HL-60 (cell line): ENCODE measurements around the gene KANSL3.

Source experiments
- DNase-seq, 2 experiments: peaks; one replicate each; pipeline ENCODE4 v3.0.0-alpha.2; 2010 to 2020; ENCODE audit warnings: low read depth in 1 of 2, low spot score in 1 of 2
- H3K27ac ChIP-seq: fragments of 250-450 bp; sonication (Bioruptor Pico); replicated peaks from 2 replicates; pipeline ENCODE4 v1.5.1; 2020; ENCODE audit warnings: mild to moderate bottlenecking, moderate library complexity
- H3K27me3 ChIP-seq: fragments of 250-450 bp; sonication (Bioruptor Pico); 2 replicates; pipeline ENCODE4 v1.5.1; 2021; ENCODE audit warnings: mild to moderate bottlenecking, moderate library complexity; ENCODE audit not compliant: insufficient read depth, poor library complexity, severe bottlenecking
- H3K4me3 ChIP-seq: replicated peaks from 2 replicates; pipeline ENCODE4 v1.5.1; 2011; ENCODE audit warnings: mild to moderate bottlenecking, control low read depth, low read length; ENCODE audit not compliant: insufficient read depth
- GABPA ChIP-seq: IDR thresholded peaks from 2 replicates; pipeline ENCODE4 v1.6.1; 2012; ENCODE audit warnings: low read depth
- POLR2AphosphoS5 ChIP-seq: IDR thresholded peaks from 2 replicates; pipeline ENCODE4 v1.6.1; 2012; ENCODE audit warnings: low read depth
- REST ChIP-seq: IDR thresholded peaks from 2 replicates; pipeline ENCODE4 v1.6.1; 2012; ENCODE audit warnings: low read depth; ENCODE audit not compliant: insufficient replicate concordance
- SPI1 ChIP-seq: IDR thresholded peaks from 2 replicates; pipeline ENCODE4 v1.6.1; 2012; ENCODE audit warnings: low read depth, mild to moderate bottlenecking, borderline replicate concordance
- TF ChIP-seq, protein P1 (sequence below): IDR thresholded peaks from one replicate; pipeline ENCODE4 v1.5.1; 2011; ENCODE audit warnings: low read length, control low read depth, inconsistent platforms; ENCODE audit not compliant: insufficient read depth

The KANSL3 gene

DNA sequence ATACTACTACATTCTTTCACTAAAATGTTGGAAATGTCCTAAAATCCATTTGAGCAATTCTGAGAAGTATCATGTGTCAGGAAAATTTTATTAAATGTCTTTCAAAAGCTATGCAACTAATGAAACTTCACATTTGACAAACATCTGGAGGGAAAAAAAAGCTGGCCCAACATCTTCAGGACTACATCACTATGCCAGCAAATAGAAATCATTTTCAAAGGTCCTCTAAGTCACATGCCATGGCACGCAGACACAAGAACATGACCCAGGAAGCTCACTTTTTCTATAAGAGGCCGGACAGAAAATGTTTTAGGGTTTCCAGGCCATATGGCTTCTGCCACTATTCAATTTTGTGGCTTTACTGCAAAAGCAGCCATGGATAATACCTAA, 11.6 kb downstream of the KANSL3 start:
- no peaks in the 10 kb centered on the region for H3K27me3 ChIP-seq
- no peak for DNase-seq
- TF ChIP-seq, protein P1, sequence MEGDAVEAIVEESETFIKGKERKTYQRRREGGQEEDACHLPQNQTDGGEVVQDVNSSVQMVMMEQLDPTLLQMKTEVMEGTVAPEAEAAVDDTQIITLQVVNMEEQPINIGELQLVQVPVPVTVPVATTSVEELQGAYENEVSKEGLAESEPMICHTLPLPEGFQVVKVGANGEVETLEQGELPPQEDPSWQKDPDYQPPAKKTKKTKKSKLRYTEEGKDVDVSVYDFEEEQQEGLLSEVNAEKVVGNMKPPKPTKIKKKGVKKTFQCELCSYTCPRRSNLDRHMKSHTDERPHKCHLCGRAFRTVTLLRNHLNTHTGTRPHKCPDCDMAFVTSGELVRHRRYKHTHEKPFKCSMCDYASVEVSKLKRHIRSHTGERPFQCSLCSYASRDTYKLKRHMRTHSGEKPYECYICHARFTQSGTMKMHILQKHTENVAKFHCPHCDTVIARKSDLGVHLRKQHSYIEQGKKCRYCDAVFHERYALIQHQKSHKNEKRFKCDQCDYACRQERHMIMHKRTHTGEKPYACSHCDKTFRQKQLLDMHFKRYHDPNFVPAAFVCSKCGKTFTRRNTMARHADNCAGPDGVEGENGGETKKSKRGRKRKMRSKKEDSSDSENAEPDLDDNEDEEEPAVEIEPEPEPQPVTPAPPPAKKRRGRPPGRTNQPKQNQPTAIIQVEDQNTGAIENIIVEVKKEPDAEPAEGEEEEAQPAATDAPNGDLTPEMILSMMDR: no peak
- no peak for TF ChIP-seq POLR2AphosphoS5
- no peak for TF ChIP-seq SPI1
- no peak for TF ChIP-seq REST
- TF ChIP-seq GABPA: no peak
- H3K4me3 ChIP-seq: no peak overlapping the region
- no peak overlapping the region for H3K27ac ChIP-seq

- DNase-seq: no peak
- Histone ChIP-seq H3K27me3 (no peaks in the 10 kb centered on the region), H3K4me3 (no peak overlapping the region), H3K27ac (no peak overlapping the region)
- TF ChIP-seq GABPA (no peak), POLR2AphosphoS5 (no peak), SPI1 (no peak), REST (no peak)
- TF ChIP-seq, protein P1: no peak
Observed at GRCh38 chr2:96625571-96626552, 12.2 kb downstream of the KANSL3 start.

- TF ChIP-seq SPI1 (peak; percentile 65; the same call in 1 of the 2 replicates), GABPA (no peak), POLR2AphosphoS5 (no peak), REST (no peak)
- TF ChIP-seq, protein P1: no peak
Observed at GRCh38 chr2:96623116-96623515, 15.0 kb downstream of the KANSL3 start.

More at GRCh38 chr2:96623116-96623515, 15.0 kb downstream of the KANSL3 start:
- Histone ChIP-seq H3K4me3 (no peak overlapping the region), H3K27ac (peak overlapping the region; percentile 33), H3K27me3 (no peaks in the 10 kb centered on the region)
- DNase-seq: peak in 1 of 2 experiments; percentile 69
